Loucy (cell line): Measurements from ENCODE around the gene SNX13.

ENCODE experiments used
- EZH2phosphoT487 ChIP-seq: fragments of 200-600 bp; IDR thresholded peaks from 2 replicates; pipeline ENCODE4 v1.6.1; 2018; ENCODE audit warnings: antibody characterized with exemption, mild to moderate bottlenecking, moderate library complexity, borderline replicate concordance
- TF ChIP-seq, protein P1 (sequence below): fragments of 200-600 bp; sonication (generic); conservative IDR thresholded peaks from 2 replicates; pipeline ENCODE4 v1.5.1; 2014; ENCODE audit warnings: mild to moderate bottlenecking, antibody characterized with exemption, low read length

DNA sequence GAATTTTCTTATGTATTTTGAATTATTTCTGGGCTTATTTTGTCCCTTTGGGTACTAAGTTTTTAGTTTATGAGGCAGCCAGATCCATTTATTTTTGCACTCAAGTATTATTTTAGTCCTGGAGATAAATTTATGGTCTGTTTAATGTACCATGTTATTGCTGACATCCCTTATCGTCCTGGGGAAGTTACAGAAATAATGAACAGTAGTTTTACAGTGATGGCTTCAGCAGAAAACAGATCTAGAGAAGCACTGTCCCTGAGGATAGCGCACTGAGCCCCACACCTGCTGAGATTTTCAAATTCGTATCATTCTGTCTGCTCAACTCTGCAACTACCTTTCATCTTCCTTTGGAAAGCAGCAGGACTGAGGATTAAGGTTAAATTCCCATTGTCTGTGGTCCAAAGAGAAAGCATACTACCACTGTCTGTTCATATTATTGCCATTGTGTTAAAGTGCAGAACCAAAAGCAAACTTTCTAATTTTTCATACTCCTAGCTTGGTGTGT, 168.3 kb downstream of the SNX13 start:
- TF ChIP-seq, protein P1, sequence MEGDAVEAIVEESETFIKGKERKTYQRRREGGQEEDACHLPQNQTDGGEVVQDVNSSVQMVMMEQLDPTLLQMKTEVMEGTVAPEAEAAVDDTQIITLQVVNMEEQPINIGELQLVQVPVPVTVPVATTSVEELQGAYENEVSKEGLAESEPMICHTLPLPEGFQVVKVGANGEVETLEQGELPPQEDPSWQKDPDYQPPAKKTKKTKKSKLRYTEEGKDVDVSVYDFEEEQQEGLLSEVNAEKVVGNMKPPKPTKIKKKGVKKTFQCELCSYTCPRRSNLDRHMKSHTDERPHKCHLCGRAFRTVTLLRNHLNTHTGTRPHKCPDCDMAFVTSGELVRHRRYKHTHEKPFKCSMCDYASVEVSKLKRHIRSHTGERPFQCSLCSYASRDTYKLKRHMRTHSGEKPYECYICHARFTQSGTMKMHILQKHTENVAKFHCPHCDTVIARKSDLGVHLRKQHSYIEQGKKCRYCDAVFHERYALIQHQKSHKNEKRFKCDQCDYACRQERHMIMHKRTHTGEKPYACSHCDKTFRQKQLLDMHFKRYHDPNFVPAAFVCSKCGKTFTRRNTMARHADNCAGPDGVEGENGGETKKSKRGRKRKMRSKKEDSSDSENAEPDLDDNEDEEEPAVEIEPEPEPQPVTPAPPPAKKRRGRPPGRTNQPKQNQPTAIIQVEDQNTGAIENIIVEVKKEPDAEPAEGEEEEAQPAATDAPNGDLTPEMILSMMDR, result no peak
- TF ChIP-seq EZH2phosphoT487, result no peak
